ENCODE data around the gene PRRT2.

DNA sequence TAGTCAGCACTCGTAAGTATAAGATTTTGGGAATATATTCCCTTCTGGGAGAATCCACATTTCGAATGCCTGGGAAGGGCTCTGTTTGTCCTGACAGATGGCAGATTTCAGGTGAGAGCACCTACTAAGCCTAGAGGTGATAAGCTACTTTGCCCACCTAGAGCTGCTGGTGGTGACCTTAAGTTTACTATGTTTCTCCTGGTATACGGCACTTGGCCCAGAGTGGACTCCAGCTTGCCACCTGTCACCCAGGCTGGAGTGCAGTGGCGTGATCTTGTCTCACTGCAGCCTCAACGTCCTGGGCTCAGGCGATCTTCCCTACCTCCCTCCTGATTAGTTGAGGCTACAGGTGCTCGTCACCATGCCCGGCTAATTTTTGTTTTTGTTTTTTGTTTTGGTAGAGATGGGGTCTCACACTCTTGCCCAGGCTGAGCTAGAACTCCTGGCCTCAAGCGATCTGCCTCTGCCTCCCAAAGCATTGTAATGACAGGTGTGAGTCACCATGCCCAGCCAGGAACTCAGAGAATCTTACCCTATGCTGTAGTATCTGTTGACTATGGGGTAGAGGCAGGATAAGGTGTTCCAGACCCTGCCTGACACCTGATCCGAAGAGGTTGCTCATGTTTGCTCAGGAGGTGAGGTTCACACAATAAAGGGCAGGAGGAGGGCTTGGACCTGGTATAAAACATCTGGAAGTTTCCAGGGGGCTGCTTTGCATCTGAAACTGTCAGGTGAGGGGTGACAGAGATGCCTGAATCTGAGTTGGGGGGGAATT is 34.2 kb upstream of the PRRT2 start, which contains the start of gene ZG16:
- TF ChIP-seq TAF1 (IDR thresholded peaks at IDR 0.05; ENCODE audit: low read depth, low read length) (no peak), POLR2A (IDR thresholded peaks at IDR 0.05; ENCODE audit: low read depth, low read length) (no peak), POLR2AphosphoS5 (IDR thresholded peaks at IDR 0.05; ENCODE audit: low read depth, low read length) (no peak), SPI1 (IDR thresholded peaks at IDR 0.05; ENCODE audit: low read depth, low read length) (no peak), PAX5 (IDR thresholded peaks at IDR 0.05; ENCODE audit: insufficient read depth, low read length, severe bottlenecking) (no peak)
